ENCODE measurements around the gene KRTAP5-6.

GRCh38 chr11:1741741-1742140, 44.7 kb downstream of the KRTAP5-6 start:
- TF ChIP-seq CTCF (IDR thresholded peaks at IDR 0.05) = no peak
- no peak for TF ChIP-seq POLR2A (IDR thresholded peaks at IDR 0.05)

Measured in body of pancreas (tissue), 4 donors.